GM19467 (cell line): ENCODE data around the gene TMA7.

Source experiments
- ATAC-seq: cut with Tn5 transposase; IDR thresholded peaks from one replicate; pipeline ENCODE4 v1.9.1; 2021; ENCODE audit warnings: mild to moderate bottlenecking, moderate library complexity; ENCODE audit not compliant: unreplicated experiment

The TMA7 gene

GRCh38 chr3:48422272-48422671, 17.8 kb upstream of the TMA7 start:
- no peak for ATAC-seq

- ATAC-seq = no peak
These were observed 17.4 kb upstream of the TMA7 start for GRCh38 chr3:48422681-48423080.

GRCh38 chr3:48423241-48423882, 16.7 kb upstream of the TMA7 start:
- ATAC-seq = no peak

- no peak for ATAC-seq
These were observed 16.0 kb upstream of the TMA7 start for GRCh38 chr3:48423883-48424695.

GRCh38 chr3:48425281-48425812, 14.7 kb upstream of the TMA7 start:
- no peak for ATAC-seq

GRCh38 chr3:48426401-48426909, 13.6 kb upstream of the TMA7 start:
- no peak for ATAC-seq

GRCh38 chr3:48426944-48427629, 13.0 kb upstream of the TMA7 start:
- no peak for ATAC-seq

- ATAC-seq = no peak
These were observed 12.5 kb upstream of the TMA7 start for GRCh38 chr3:48427630-48427962.

- ATAC-seq = no peak
These were observed 11.9 kb upstream of the TMA7 start for GRCh38 chr3:48428088-48428571.

- no peak for ATAC-seq
These were observed 11.3 kb upstream of the TMA7 start for GRCh38 chr3:48428572-48429316.

- ATAC-seq = no peak
These were observed 10.6 kb upstream of the TMA7 start for GRCh38 chr3:48429317-48429959.

- ATAC-seq = no peak
These were observed 9.9 kb upstream of the TMA7 start, which contains the start of gene PLXNB1 for GRCh38 chr3:48429960-48430707. Gene PLXNB1 (minus strand): TSS chr3:48430086. CDS start chr3:48424611, 5,475 bp downstream.

- ATAC-seq = no peak
These were observed 9.4 kb upstream of the TMA7 start for GRCh38 chr3:48430708-48431101.

- no peak for ATAC-seq
These were observed 8.6 kb upstream of the TMA7 start for GRCh38 chr3:48431224-48432029.

- no peak for ATAC-seq
These were observed 7.4 kb upstream of the TMA7 start for GRCh38 chr3:48432411-48433371.

- no peak for ATAC-seq
These were observed 6.5 kb upstream of the TMA7 start for GRCh38 chr3:48433472-48434118.
